Measurements from ENCODE around the gene PODN.

The PODN gene

DNA sequence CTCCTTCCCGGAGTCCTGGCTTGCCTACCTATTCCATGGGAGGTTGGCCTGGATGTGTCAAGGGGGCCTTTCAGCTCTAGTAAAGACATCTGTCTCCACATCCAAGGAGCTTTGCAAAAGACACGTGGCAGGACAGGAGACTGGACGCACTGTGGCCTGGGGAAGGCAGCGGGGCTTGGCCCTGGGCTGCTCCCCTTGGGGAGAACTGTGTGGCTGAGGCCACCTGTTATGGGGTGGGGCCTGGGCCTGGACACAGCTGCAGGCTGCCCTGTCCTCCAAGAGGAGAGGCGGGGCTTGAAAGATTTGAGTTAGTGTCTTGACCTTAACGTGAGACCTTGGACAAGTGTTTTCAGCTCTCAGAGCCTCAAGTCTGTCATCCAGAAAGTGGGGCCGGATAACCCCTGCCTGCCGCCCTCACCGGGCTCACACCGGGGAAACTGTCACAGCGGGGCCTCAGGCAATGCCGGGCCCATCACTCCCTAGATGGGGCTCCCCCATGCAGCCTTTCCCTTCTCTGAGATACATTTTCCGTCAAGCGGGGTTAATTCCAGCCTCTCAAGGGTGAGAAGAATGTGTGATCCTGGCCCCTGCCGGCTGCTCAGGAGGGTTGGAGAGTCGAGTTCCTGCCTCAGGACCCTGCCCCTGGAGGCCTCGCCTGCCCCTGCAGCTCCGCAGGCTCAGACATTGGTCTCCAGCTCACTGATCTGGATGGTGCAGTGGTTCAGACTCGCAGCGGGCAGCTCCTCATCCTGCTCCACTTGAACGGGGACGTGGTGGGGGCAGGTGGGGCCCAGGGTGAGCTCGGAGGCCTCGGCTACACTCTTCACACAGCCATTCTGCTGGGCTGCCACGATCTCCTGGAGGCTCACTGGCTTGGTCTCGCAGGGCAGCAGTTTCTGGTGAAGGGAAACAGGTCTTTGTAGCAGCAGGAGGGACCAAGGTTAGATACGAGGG, 25.6 kb downstream of the PODN start:
- no peak for DNase-seq (ENCODE audit: low read depth)
- TF ChIP-seq, protein P1, sequence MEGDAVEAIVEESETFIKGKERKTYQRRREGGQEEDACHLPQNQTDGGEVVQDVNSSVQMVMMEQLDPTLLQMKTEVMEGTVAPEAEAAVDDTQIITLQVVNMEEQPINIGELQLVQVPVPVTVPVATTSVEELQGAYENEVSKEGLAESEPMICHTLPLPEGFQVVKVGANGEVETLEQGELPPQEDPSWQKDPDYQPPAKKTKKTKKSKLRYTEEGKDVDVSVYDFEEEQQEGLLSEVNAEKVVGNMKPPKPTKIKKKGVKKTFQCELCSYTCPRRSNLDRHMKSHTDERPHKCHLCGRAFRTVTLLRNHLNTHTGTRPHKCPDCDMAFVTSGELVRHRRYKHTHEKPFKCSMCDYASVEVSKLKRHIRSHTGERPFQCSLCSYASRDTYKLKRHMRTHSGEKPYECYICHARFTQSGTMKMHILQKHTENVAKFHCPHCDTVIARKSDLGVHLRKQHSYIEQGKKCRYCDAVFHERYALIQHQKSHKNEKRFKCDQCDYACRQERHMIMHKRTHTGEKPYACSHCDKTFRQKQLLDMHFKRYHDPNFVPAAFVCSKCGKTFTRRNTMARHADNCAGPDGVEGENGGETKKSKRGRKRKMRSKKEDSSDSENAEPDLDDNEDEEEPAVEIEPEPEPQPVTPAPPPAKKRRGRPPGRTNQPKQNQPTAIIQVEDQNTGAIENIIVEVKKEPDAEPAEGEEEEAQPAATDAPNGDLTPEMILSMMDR (IDR thresholded peaks at IDR 0.05; ENCODE audit: control insufficient read depth, extremely low read depth, insufficient read depth), result no peak
- H3K4me3 ChIP-seq (ENCODE audit: low read depth, low read length), result no peak overlapping the region

DNA sequence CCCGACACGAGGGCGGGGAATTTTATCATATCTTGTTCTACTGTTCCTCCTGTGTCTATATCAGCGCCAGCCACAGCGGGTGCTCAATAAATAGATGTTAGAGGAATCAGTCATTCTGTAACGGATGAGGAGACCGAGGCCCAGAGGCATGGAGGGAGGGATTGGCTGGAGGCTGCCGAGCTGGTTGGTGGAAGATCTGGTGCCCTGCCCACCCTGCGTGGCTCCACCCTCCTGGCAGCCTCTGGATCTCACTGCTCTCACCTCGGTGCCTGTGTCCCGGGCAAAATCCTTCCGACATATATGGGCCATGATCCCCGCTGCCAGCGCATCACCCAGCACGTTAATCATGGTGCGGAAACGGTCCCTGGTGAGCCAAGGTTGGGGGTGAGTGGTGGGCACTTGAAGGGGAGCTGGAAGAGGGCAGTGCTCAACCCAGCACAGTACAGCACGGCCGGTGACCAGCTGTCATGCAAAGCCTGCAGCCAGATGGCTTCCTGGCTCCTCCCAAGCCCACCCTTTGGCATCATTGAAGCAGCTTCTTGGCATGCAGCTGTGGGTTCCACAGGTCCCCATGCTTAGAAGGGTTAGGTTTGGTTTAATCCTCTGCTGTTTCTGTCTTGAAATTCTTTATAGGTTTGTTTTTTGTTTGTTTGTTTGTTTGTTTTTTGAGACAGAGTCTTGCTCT, 26.7 kb downstream of the PODN start:
- no peak for DNase-seq (ENCODE audit: low read depth)
- H3K4me3 ChIP-seq (ENCODE audit: low read depth, low read length), result no peak overlapping the region
- TF ChIP-seq, protein P1 (IDR thresholded peaks at IDR 0.05; ENCODE audit: control insufficient read depth, extremely low read depth, insufficient read depth), result no peak

DNA sequence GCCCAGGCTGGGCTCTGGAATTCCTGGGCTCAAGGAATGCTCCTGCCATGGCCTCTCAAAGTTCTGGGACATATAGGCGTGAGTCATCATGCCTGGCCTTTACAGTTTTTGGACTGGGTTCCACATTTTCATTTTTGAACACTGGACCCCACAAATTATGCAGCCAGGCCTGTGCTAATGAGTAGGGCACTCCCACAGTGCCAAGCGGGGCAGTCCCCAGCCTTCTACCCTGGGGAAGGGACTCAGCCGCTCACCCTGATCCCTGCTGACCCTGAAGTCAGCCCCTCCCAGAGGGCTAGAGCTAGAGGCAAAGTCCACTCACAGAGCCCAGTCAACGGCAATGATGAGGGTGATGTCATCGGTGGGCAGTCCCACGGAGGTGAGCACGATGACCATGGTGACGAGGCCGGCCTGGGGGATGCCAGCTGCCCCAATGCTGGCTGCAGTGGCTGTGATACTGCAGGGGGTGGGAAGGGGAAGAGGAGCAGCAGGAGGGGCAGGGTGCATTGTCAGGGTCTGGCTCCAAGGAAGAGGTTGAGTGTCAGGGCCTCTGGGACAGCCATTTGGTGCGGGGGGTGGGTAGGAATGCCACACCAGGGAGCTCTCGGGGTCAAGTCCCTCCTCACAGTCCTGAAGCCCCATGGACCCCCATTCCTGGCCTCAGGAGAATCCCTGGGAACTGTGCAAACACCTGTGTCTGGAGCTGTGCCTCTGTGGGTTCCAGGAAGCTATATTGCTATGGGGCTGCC, 27.6 kb downstream of the PODN start:
- DNase-seq (ENCODE audit: low read depth), result no peak
- H3K4me3 ChIP-seq (ENCODE audit: low read depth, low read length), result no peak overlapping the region
- TF ChIP-seq, protein P1 (IDR thresholded peaks at IDR 0.05; ENCODE audit: control insufficient read depth, extremely low read depth, insufficient read depth), result no peak

GRCh38 chr1:53090227-53091147, 28.5 kb downstream of the PODN start:
- no peak overlapping the region for H3K4me3 ChIP-seq (ENCODE audit: low read depth, low read length)
- TF ChIP-seq, protein P1 (IDR thresholded peaks at IDR 0.05; ENCODE audit: control insufficient read depth, extremely low read depth, insufficient read depth), result no peak
- DNase-seq (ENCODE audit: low read depth), result no peak

DNA sequence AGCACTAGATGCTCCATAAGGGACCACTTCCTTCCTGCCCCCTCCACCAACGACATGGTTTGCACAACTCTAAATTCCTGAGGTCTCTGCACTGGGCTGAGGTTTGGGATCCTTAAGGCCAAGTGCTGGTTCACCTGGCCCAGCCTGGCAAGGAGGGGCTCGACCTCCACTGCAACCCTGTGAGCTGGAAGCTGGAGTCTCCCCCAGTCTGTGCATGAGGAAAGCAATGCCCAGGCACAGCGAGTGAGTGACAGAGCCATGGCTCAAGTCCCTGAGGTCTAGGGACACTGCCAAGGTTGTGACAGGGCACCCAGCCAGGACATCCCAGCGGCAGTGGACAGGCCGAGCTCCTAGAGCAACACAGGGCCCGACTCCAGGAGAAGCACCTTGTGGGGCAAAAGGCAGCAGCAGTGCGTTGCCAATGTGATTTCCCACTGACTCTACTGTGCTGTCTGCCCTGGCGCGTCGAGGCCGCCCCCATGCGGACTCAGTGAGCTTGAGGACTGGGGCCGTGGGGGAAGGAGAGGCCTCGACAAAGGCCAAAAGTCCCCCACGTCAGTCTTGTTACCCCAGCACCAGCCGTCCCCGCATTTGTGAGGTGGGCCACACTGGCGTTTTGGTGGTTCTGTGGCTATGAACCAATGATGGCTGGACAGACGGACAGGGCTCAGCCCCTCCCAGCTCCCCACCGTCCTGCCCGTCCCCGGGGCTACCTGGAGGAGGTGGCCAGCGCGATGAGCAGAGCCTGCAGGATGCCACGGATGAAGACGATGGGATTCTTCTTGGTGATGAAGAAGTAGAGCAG, 30.0 kb downstream of the PODN start:
- TF ChIP-seq, protein P1 (IDR thresholded peaks at IDR 0.05; ENCODE audit: control insufficient read depth, extremely low read depth, insufficient read depth), result peak; percentile 17; the same call in 1 of the 2 replicates
- H3K4me3 ChIP-seq (ENCODE audit: low read depth, low read length), result no peak overlapping the region
- peak; percentile 73 for DNase-seq (ENCODE audit: low read depth)

Data from LNCaP clone FGC (cell line).